Nephron progenitor cell (in vitro differentiated cells): Measurements from ENCODE around the gene PRR16.
"Not testable (repeated sequence)": the region's sequence is repeated elsewhere in the genome, so short reads cannot be mapped to it uniquely, and the experiment has no call there.

ENCODE experiments used
- DNase-seq: peaks from one replicate; pipeline ENCODE4 v3.0.0; 2021
- H3K27ac Mint-ChIP-seq: 2 replicates; pipeline ENCODE4 v1.8.0; 2021; ENCODE audit warnings: mild to moderate bottlenecking, moderate library complexity, mixed read lengths
- H3K27me3 Mint-ChIP-seq: 2 replicates; pipeline ENCODE4 v1.8.0; 2021; ENCODE audit warnings: mild to moderate bottlenecking, low read depth, mixed read lengths; ENCODE audit not compliant: poor library complexity
- H3K36me3 Mint-ChIP-seq: 2 replicates; pipeline ENCODE4 v1.8.0; 2021; ENCODE audit warnings: low read depth, mixed read lengths
- H3K4me1 Mint-ChIP-seq: 2 replicates; pipeline ENCODE4 v1.8.0; 2021; ENCODE audit warnings: mixed read lengths
- H3K4me3 Mint-ChIP-seq: 2 replicates; pipeline ENCODE4 v1.8.0; 2021; ENCODE audit warnings: mild to moderate bottlenecking, moderate library complexity, mixed read lengths
- H3K9me3 Mint-ChIP-seq: 2 replicates; pipeline ENCODE4 v1.8.0; 2021; ENCODE audit warnings: mild to moderate bottlenecking, moderate library complexity, mixed read lengths
- TF ChIP-seq, protein P1 (sequence below): fragments of 200-600 bp; sonication (generic); IDR thresholded peaks from 2 replicates; pipeline ENCODE4 v1.5.0; 2021; ENCODE audit warnings: antibody characterized with exemption

Gene PRR16

DNA sequence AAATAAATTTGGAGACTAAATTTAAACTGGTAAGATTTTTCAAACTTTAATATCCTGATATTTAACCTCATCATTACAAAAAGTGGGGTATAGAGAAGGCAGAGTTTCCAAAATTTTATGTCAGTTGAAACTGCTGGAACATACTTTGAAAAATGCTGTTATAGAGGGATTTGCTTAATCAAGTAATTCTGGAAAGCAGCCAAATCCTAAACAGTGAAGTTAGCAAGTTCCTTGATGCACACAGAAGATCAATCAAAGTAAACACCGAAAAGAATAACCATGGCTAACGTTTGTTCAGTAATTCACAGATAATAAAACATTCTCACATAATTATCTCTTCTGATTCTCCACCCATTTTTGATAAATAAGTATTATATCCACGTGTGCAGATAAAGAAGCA lies 8.1 kb upstream of the PRR16 start:
- Mint-ChIP-seq H3K27me3 (peaks cover 4% of the 10 kb centered on the region), H3K27ac (no peak overlapping the region), H3K9me3 (no peaks in the 10 kb centered on the region), H3K36me3 (no peaks in the 10 kb centered on the region), H3K4me3 (no peak overlapping the region), H3K4me1 (peaks cover 8% of the 10 kb centered on the region)
- DNase-seq = no peak
- TF ChIP-seq, protein P1, sequence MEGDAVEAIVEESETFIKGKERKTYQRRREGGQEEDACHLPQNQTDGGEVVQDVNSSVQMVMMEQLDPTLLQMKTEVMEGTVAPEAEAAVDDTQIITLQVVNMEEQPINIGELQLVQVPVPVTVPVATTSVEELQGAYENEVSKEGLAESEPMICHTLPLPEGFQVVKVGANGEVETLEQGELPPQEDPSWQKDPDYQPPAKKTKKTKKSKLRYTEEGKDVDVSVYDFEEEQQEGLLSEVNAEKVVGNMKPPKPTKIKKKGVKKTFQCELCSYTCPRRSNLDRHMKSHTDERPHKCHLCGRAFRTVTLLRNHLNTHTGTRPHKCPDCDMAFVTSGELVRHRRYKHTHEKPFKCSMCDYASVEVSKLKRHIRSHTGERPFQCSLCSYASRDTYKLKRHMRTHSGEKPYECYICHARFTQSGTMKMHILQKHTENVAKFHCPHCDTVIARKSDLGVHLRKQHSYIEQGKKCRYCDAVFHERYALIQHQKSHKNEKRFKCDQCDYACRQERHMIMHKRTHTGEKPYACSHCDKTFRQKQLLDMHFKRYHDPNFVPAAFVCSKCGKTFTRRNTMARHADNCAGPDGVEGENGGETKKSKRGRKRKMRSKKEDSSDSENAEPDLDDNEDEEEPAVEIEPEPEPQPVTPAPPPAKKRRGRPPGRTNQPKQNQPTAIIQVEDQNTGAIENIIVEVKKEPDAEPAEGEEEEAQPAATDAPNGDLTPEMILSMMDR = no peak

DNA sequence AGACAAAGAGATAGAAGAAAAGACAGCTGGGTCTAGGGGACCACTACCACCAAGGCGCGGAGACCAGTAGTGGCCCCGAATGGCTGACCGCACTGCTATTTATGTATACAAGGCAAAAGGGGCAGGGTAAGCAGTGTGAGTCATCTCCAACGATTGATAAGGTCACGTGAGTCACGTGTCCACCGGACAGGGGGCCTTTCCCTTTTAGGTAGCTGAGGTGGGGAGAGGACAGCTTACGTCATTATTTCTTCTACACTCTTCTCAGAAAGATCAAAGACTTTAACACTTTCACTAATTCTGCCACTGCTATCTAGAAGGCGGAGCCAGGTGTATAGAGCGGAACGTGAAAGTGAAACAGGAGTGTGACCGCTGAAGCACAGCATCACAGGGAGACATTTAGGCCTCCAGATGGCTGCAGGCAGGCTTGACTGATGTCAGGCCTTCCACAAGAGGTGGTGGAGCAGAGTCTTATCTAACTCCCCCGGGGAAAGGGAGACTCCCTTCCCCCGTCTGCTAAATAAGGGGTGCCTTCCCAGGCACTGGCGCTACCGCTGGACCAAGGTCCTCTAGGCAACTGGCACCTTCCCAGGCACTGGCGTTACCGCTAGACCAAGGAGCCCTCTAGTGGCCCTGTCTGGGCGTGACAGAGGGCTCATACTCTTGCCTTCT lies 6.1 kb upstream of the PRR16 start:
- Mint-ChIP-seq H3K27me3 (peaks cover 15% of the 10 kb centered on the region), H3K4me1 (peaks cover 12% of the 10 kb centered on the region), H3K9me3 (no peaks in the 10 kb centered on the region), H3K27ac (no peak overlapping the region), H3K4me3 (no peak overlapping the region), H3K36me3 (no peaks in the 10 kb centered on the region)
- TF ChIP-seq, protein P1 = peak; percentile 74
- peak; percentile 59 for DNase-seq

DNA sequence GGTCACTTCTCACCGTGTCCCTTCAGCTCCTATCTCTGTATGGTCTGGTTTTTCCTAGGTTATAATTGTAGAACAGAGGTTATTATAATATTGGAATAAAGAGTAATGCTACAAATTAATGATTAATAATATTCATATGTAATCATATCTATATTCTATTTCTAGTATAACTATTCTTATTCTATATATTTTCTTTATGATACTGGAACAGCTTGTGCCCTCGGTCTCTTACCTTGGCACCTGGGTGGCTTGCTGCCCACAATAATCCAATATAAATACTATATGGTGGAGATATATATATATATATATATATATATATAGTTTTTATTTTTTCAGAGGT lies 5.6 kb upstream of the PRR16 start:
- peaks cover 17% of the 10 kb centered on the region for H3K4me1 Mint-ChIP-seq
- DNase-seq, H3K9me3 Mint-ChIP-seq, H3K36me3 Mint-ChIP-seq, H3K27ac Mint-ChIP-seq, H3K4me3 Mint-ChIP-seq: not testable (repeated sequence)
- peaks cover 19% of the 10 kb centered on the region for H3K27me3 Mint-ChIP-seq

DNA sequence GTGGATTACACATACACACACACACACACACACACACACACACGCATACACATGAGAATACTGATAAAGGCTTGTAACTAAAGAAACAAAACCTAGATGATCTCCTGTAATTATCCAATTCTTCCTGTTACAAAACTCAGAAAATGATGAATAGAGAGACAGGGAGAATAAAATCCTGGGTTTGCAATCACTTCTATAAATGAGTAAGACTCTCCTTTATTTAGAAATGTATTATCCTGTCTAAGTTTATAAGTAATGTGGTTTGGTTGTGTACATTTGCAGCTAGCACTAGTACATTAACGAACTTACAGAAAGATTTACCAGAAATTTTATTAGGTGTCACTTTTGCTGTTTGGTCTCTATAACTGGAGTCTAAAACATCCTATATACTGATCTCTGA lies 2.8 kb upstream of the PRR16 start:
- peaks cover 36% of the 10 kb centered on the region for H3K27me3 Mint-ChIP-seq
- TF ChIP-seq, protein P1 = no peak

DNA sequence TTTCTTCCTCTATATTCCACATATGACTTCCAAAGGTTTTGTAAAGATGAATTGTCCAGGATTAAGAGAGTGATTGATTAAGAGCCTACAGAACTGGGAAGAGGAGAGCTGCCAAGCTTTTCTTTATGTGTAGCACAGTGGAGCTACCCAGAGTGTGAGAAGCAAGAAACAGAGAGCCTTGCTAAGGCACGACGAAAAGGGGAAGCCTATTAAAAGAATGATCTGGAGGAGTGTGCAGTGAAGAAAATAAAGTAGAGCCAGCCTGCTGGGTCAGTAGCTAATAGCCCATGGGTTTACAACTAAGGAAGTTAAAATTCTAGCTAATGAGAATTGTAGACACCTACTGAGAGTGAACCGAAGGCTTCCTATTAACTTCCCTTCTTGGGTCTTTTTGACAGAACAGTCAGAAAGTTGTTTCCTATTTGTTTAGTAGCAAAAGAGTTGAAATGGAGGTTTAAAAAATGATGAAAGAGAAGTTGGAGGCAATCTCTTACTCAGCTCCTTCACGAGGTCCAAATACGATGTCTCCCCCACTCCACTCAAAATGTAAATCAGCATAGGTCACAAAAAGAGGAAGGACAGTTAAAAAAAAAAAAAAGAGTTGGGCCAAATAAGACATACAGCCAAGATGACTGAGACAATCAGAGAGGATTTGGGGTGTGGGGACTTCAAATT lies 957 bp upstream of the PRR16 start:
- no peaks in the 10 kb centered on the region for H3K9me3 Mint-ChIP-seq
- no peak overlapping the region for H3K27ac Mint-ChIP-seq
- DNase-seq = no peak
- no peaks in the 10 kb centered on the region for H3K36me3 Mint-ChIP-seq
- H3K27me3 Mint-ChIP-seq = peaks cover 44% of the 10 kb centered on the region
- H3K4me1 Mint-ChIP-seq = peaks cover 26% of the 10 kb centered on the region
- peak overlapping the region; percentile 87 for H3K4me3 Mint-ChIP-seq
- TF ChIP-seq, protein P1 = no peak

More for the DNA sequence above, 2.8 kb upstream of the PRR16 start:
- Mint-ChIP-seq H3K4me3 (no peak overlapping the region), H3K4me1 (peaks cover 34% of the 10 kb centered on the region), H3K36me3 (no peaks in the 10 kb centered on the region), H3K27ac (no peak overlapping the region), H3K9me3 (no peaks in the 10 kb centered on the region)
- no peak for DNase-seq

DNA sequence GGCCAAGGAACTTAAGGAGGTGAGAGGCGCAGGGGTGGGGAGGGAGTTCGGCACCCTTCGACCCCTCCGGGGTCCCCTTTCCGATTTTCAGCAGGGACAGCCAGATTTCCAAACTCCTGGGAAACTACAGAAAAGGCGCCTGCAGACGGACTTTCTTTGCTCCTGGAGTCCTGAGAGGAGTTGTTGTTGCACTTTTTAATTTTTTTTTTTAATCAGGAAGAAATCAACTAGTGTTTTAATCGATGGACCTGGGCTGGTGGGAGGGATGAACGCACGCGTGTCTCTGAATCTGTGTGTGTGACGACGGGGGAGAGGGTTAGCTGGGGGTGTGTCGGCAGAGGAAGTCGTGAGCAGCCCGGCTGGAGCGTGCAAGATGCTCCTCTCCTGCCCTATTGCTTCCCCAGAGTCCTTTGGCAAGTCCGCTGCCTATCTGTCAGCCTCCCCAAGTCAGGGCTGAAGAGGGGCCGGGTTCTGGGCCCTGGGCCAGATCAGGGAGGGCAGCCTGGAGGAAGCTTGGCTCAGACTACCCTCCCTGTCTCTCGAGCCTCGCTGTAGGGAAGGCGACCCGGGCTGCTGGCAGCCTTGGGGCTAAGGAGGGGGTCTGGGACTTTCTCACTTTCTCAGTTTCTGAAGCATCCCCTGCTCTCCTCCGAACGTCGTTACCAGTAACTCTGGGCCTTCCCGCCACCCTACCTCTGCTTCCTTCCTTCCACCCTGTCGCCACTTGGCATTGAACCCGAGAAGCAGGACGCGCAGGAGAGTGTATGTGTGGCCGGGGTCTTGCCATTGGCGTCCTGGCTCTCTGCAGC lies 731 bp downstream of the PRR16 start:
- no peaks in the 10 kb centered on the region for H3K36me3 Mint-ChIP-seq
- H3K27ac Mint-ChIP-seq = no peak overlapping the region
- peaks cover 26% of the 10 kb centered on the region for H3K4me1 Mint-ChIP-seq
- H3K4me3 Mint-ChIP-seq = peak overlapping the region; percentile 88
- peaks cover 44% of the 10 kb centered on the region for H3K27me3 Mint-ChIP-seq
- DNase-seq = peak; percentile 40
- TF ChIP-seq, protein P1 = no peak
- no peaks in the 10 kb centered on the region for H3K9me3 Mint-ChIP-seq
